HG03039 (cell line): ENCODE results near the gene CALML5.

Source experiments
- ATAC-seq: cut with Tn5 transposase; IDR thresholded peaks from one replicate; pipeline ENCODE4 v1.9.1; 2021; ENCODE audit warnings: mild to moderate bottlenecking, moderate library complexity; ENCODE audit not compliant: unreplicated experiment

Gene CALML5

GRCh38 chr10:5534051-5534821 is 34.9 kb upstream of the CALML5 start:
- no peak for ATAC-seq

GRCh38 chr10:5533098-5533731 is 33.8 kb upstream of the CALML5 start:
- ATAC-seq = no peak

GRCh38 chr10:5532618-5533097 is 33.3 kb upstream of the CALML5 start:
- no peak for ATAC-seq

- no peak for ATAC-seq
Observed at GRCh38 chr10:5532307-5532605, 32.9 kb upstream of the CALML5 start.

- no peak for ATAC-seq
Observed at GRCh38 chr10:5531558-5532306, 32.4 kb upstream of the CALML5 start.

- ATAC-seq = no peak
Observed at GRCh38 chr10:5530846-5531557, 31.6 kb upstream of the CALML5 start.

GRCh38 chr10:5530412-5530806 is 31.0 kb upstream of the CALML5 start:
- no peak for ATAC-seq

GRCh38 chr10:5529702-5530411 is 30.5 kb upstream of the CALML5 start:
- no peak for ATAC-seq

- ATAC-seq = no peak
Observed at GRCh38 chr10:5528989-5529701, 29.8 kb upstream of the CALML5 start.

- ATAC-seq = no peak
Observed at GRCh38 chr10:5527332-5528200, 28.2 kb upstream of the CALML5 start.

GRCh38 chr10:5526691-5527331 is 27.4 kb upstream of the CALML5 start:
- no peak for ATAC-seq

- no peak for ATAC-seq
Observed at GRCh38 chr10:5525561-5526341, 26.4 kb upstream of the CALML5 start.

GRCh38 chr10:5524641-5525560 is 25.5 kb upstream of the CALML5 start, which contains the start of gene CALML3:
Gene CALML3, plus strand, starts transcription at chr10:5524961. Its CDS starts 125 bp downstream, at chr10:5525086.
- no peak for ATAC-seq

GRCh38 chr10:5523796-5524574 is 24.6 kb upstream of the CALML5 start:
- ATAC-seq = no peak

- no peak for ATAC-seq
Observed at GRCh38 chr10:5522913-5523560, 23.7 kb upstream of the CALML5 start.
